Activated CD4-positive, alpha-beta T cell treated with anti-CD3 and anti-CD28 coated beads, Interleukin-2, amount 10 ng/mL, durations not matched to agents 24 days and 14 days (primary cell): ENCODE data around the gene KRTAP10-9. TPM values are rescaled to one million over a fixed set of nuclear protein-coding genes. Genes with fewer than 3 reads are reported as not detected.
"Not testable (repeated sequence)": the region's sequence is repeated elsewhere in the genome, so short reads cannot be mapped to it uniquely, and the experiment has no call there.

ENCODE experiments used
- DNase-seq: peaks from one replicate; pipeline ENCODE4 v3.0.0; 2022
- H3K27ac Mint-ChIP-seq: one replicate; pipeline ENCODE4 v1.8.0; 2022; ENCODE audit warnings: mild to moderate bottlenecking, mixed read lengths
- H3K27me3 Mint-ChIP-seq: one replicate; pipeline ENCODE4 v1.8.0; 2022; ENCODE audit warnings: mixed read lengths
- H3K36me3 Mint-ChIP-seq: one replicate; pipeline ENCODE4 v1.8.0; 2022; ENCODE audit warnings: low read depth, mild to moderate bottlenecking, mixed read lengths
- H3K4me1 Mint-ChIP-seq: one replicate; pipeline ENCODE4 v1.8.0; 2021; ENCODE audit warnings: mixed read lengths
- H3K4me3 Mint-ChIP-seq: one replicate; pipeline ENCODE4 v1.8.0; 2022; ENCODE audit warnings: mild to moderate bottlenecking, moderate library complexity, mixed read lengths
- H3K9me3 Mint-ChIP-seq: one replicate; pipeline ENCODE4 v1.8.0; 2021; ENCODE audit warnings: mixed read lengths
- intact Hi-C: fragments of 100-400 bp; cut with micrococcal nuclease; formaldehyde crosslinking; loops from one replicate; pipeline ENCODE4 v1.15.1; 2023
- total RNA-seq: library from RNA; stranded (reverse); gene quantifications from 2 replicates; pipeline ENCODE4 v1.2.3, GENCODE V29; 2022

KRTAP10-9 gene
- total RNA-seq, 1 donor from 2014 or later = not detected

GRCh38 chr21:44649521-44650100 lies 22.7 kb downstream of the KRTAP10-9 start:
- Mint-ChIP-seq H3K4me1 (peaks cover 8% of the 10 kb centered on the region), H3K9me3 (peaks cover 5% of the 10 kb centered on the region), H3K36me3 (peaks cover 11% of the 10 kb centered on the region), H3K27me3 (peaks cover 2% of the 10 kb centered on the region), H3K27ac (no peak overlapping the region), H3K4me3 (no peak overlapping the region)
- intact Hi-C loops = loop anchor here (10.0 kb wide), 1 partner anchor 275 kb away; the partner anchor contains the start of gene ITGB2
- no peak for DNase-seq

GRCh38 chr21:44650265-44650972 lies 23.5 kb downstream of the KRTAP10-9 start:
- H3K27ac Mint-ChIP-seq = no peak overlapping the region
- peaks cover 2% of the 10 kb centered on the region for H3K27me3 Mint-ChIP-seq
- peaks cover 10% of the 10 kb centered on the region for H3K36me3 Mint-ChIP-seq
- H3K9me3 Mint-ChIP-seq = no peaks in the 10 kb centered on the region
- intact Hi-C loops = loop anchor here (10.0 kb wide), 1 partner anchor 274 kb away; the partner anchor contains the start of gene ITGB2
- no peak for DNase-seq
- no peak overlapping the region for H3K4me3 Mint-ChIP-seq
- H3K4me1 Mint-ChIP-seq = peaks cover 10% of the 10 kb centered on the region

GRCh38 chr21:44650973-44651675 lies 24.2 kb downstream of the KRTAP10-9 start:
- Mint-ChIP-seq H3K4me3 (no peak overlapping the region), H3K36me3 (peaks cover 15% of the 10 kb centered on the region), H3K27ac (no peak overlapping the region), H3K9me3 (peaks cover under 1% of the 10 kb centered on the region), H3K4me1 (peaks cover 12% of the 10 kb centered on the region), H3K27me3 (peaks cover 2% of the 10 kb centered on the region)
- no peak for DNase-seq
- intact Hi-C loops = loop anchor here (10.0 kb wide), 1 partner anchor 274 kb away; the partner anchor contains the start of gene ITGB2

- Mint-ChIP-seq H3K36me3 (peaks cover 35% of the 10 kb centered on the region), H3K9me3 (peaks cover 18% of the 10 kb centered on the region), H3K4me1 (peaks cover 29% of the 10 kb centered on the region), H3K27me3 (no peaks in the 10 kb centered on the region), H3K4me3 (no peak overlapping the region), H3K27ac (no peak overlapping the region)
- intact Hi-C loops = loop anchor here (10.0 kb wide), 1 partner anchor 272 kb away; the partner anchor contains the start of gene ITGB2
- DNase-seq = no peak
These were observed 26.2 kb downstream of the KRTAP10-9 start for GRCh38 chr21:44653123-44653522.

GRCh38 chr21:44653656-44654575 lies 27.0 kb downstream of the KRTAP10-9 start:
- Mint-ChIP-seq H3K27ac (peak overlapping the region; percentile 47), H3K4me1 (peaks cover 37% of the 10 kb centered on the region), H3K4me3 (peak overlapping the region; percentile 21), H3K36me3 (peaks cover 39% of the 10 kb centered on the region), H3K9me3 (peaks cover 26% of the 10 kb centered on the region), H3K27me3 (no peaks in the 10 kb centered on the region)
- intact Hi-C loops = loop anchor here (10.0 kb wide), 1 partner anchor 271 kb away; the partner anchor contains the start of gene ITGB2
- peak; percentile 69 for DNase-seq

GRCh38 chr21:44654576-44655175 lies 27.8 kb downstream of the KRTAP10-9 start, which contains the start of gene KRTAP12-4:
Gene KRTAP12-4, minus strand, starts transcription at chr21:44654659. Its CDS starts 45 bp downstream, at chr21:44654614.
- intact Hi-C loops = loop anchor here (10.0 kb wide), 1 partner anchor 270 kb away; the partner anchor contains the start of gene ITGB2
- Mint-ChIP-seq H3K36me3 (peaks cover 42% of the 10 kb centered on the region), H3K4me3 (peak within 1 kb of the TSS; percentile 21), H3K9me3 (peaks cover 30% of the 10 kb centered on the region), H3K27me3 (no peaks in the 10 kb centered on the region), H3K4me1 (peaks cover 44% of the 10 kb centered on the region), H3K27ac (peak within 1 kb of the TSS; percentile 70)
- DNase-seq = peak; percentile 59

- peaks cover 45% of the 10 kb centered on the region for H3K36me3 Mint-ChIP-seq
- peaks cover 2% of the 10 kb centered on the region for H3K27me3 Mint-ChIP-seq
- peaks cover 38% of the 10 kb centered on the region for H3K9me3 Mint-ChIP-seq
- H3K27ac Mint-ChIP-seq = peak overlapping the region; percentile 91
- peak overlapping the region; percentile 56 for H3K4me3 Mint-ChIP-seq
- intact Hi-C loops = loop anchor here (10.0 kb wide), 1 partner anchor 268 kb away; the partner anchor contains the start of gene ITGB2
- peaks cover 44% of the 10 kb centered on the region for H3K4me1 Mint-ChIP-seq
- DNase-seq = peak; percentile 56
These were observed 30.0 kb downstream of the KRTAP10-9 start for GRCh38 chr21:44656868-44657267.

GRCh38 chr21:44657635-44658540 lies 31.0 kb downstream of the KRTAP10-9 start, which contains the start of gene KRTAP12-3:
Gene KRTAP12-3, plus strand, starts transcription at chr21:44657932. Its CDS starts 48 bp downstream, at chr21:44657980.
- intact Hi-C loops = loop anchor here (10.0 kb wide), 1 partner anchor 267 kb away; the partner anchor contains the start of gene ITGB2
- H3K4me1 Mint-ChIP-seq = peaks cover 44% of the 10 kb centered on the region
- peaks cover 45% of the 10 kb centered on the region for H3K36me3 Mint-ChIP-seq
- DNase-seq = peak; percentile 87
- peaks cover 6% of the 10 kb centered on the region for H3K27me3 Mint-ChIP-seq
- peaks cover 42% of the 10 kb centered on the region for H3K9me3 Mint-ChIP-seq
- H3K4me3 Mint-ChIP-seq = peak within 1 kb of the TSS; percentile 56
- peak within 1 kb of the TSS; percentile 91 for H3K27ac Mint-ChIP-seq

GRCh38 chr21:44658541-44658910 lies 31.6 kb downstream of the KRTAP10-9 start:
- intact Hi-C loops = loop anchor here (10.0 kb wide), 1 partner anchor 266 kb away; the partner anchor contains the start of gene ITGB2
- Mint-ChIP-seq H3K4me3 (peak overlapping the region; percentile 56), H3K4me1 (peaks cover 44% of the 10 kb centered on the region), H3K27me3 (peaks cover 6% of the 10 kb centered on the region), H3K9me3 (peaks cover 43% of the 10 kb centered on the region), H3K27ac (peak overlapping the region; percentile 91), H3K36me3 (peaks cover 44% of the 10 kb centered on the region)
- DNase-seq = peak; percentile 61

GRCh38 chr21:44658913-44659595 lies 32.2 kb downstream of the KRTAP10-9 start:
- H3K27me3 Mint-ChIP-seq = peaks cover 6% of the 10 kb centered on the region
- H3K27ac Mint-ChIP-seq = peak overlapping the region; percentile 91
- H3K36me3 Mint-ChIP-seq = peaks cover 40% of the 10 kb centered on the region
- DNase-seq = peak; percentile 72
- H3K4me3 Mint-ChIP-seq = peak overlapping the region; percentile 56
- intact Hi-C loops = loop anchor here (10.0 kb wide), 1 partner anchor 266 kb away; the partner anchor contains the start of gene ITGB2
- peaks cover 39% of the 10 kb centered on the region for H3K4me1 Mint-ChIP-seq
- H3K9me3 Mint-ChIP-seq = peaks cover 48% of the 10 kb centered on the region

- H3K4me3 Mint-ChIP-seq, DNase-seq, intact Hi-C loops, H3K27ac Mint-ChIP-seq: not testable (repeated sequence)
- peaks cover 30% of the 10 kb centered on the region for H3K4me1 Mint-ChIP-seq
- H3K27me3 Mint-ChIP-seq = peaks cover 15% of the 10 kb centered on the region
- peaks cover 26% of the 10 kb centered on the region for H3K36me3 Mint-ChIP-seq
- peaks cover 47% of the 10 kb centered on the region for H3K9me3 Mint-ChIP-seq
These were observed 34.7 kb downstream of the KRTAP10-9 start for GRCh38 chr21:44661567-44661966.
